Activated B cell treated with CpG ODN at 0.5 μM for 24 hours (primary cell): ENCODE measurements around the gene AKT1. TPM values are rescaled to one million over a fixed set of nuclear protein-coding genes. Genes with fewer than 3 reads are reported as not detected.

Experiments used
- ATAC-seq: fragments of 200-7000 bp; cut with Tn5 transposase; one replicate; pipeline ENCODE4 v1.10.0; 2021; ENCODE audit warnings: low read depth, mild to moderate bottlenecking, moderate library complexity
- CTCF ChIA-PET: fragments of 350-600 bp; sonication (Branson Sonifier 250); formaldehyde crosslinking; loops from one replicate; lab custom pipeline; 2021; ENCODE audit warnings: antibody characterized with exemption; lab: Charles Lee
- POLR2A ChIA-PET: fragments of 350-600 bp; sonication (Branson Sonifier 250); formaldehyde crosslinking; loops from one replicate; lab custom pipeline; 2021; ENCODE audit warnings: antibody characterized with exemption; lab: Charles Lee
- DNase-seq: peaks from one replicate; pipeline ENCODE4 v3.0.0; 2022
- H3K27ac Mint-ChIP-seq: one replicate; pipeline ENCODE4 v1.8.0; 2020; ENCODE audit warnings: mixed read lengths
- H3K27me3 Mint-ChIP-seq: one replicate; pipeline ENCODE4 v1.8.0; 2021; ENCODE audit warnings: mixed read lengths
- H3K36me3 Mint-ChIP-seq: one replicate; pipeline ENCODE4 v1.8.0; 2021; ENCODE audit warnings: low read depth, mixed read lengths
- H3K4me1 Mint-ChIP-seq: one replicate; pipeline ENCODE4 v1.8.0; 2021; ENCODE audit warnings: mixed read lengths
- H3K4me3 Mint-ChIP-seq: one replicate; pipeline ENCODE4 v1.8.0; 2020; ENCODE audit warnings: mild to moderate bottlenecking, mixed read lengths
- H3K9me3 Mint-ChIP-seq: one replicate; pipeline ENCODE4 v1.8.0; 2020; ENCODE audit warnings: mixed read lengths
- intact Hi-C: fragments of 100-400 bp; cut with micrococcal nuclease; formaldehyde crosslinking; loops from one replicate; pipeline ENCODE4 v1.15.1; 2024
- total RNA-seq: library from RNA; stranded (reverse); gene quantifications from 2 replicates; pipeline ENCODE4 v1.2.3, GENCODE V29; 2022
- TF ChIP-seq, protein P1 (sequence below): fragments of 200-600 bp; IDR thresholded peaks from one replicate; pipeline ENCODE4 v1.8.0; 2022; ENCODE audit warnings: antibody characterized with exemption, mild to moderate bottlenecking

The AKT1 gene
- total RNA-seq, 1 donor from 2014 or later: 80.8 TPM

DNA sequence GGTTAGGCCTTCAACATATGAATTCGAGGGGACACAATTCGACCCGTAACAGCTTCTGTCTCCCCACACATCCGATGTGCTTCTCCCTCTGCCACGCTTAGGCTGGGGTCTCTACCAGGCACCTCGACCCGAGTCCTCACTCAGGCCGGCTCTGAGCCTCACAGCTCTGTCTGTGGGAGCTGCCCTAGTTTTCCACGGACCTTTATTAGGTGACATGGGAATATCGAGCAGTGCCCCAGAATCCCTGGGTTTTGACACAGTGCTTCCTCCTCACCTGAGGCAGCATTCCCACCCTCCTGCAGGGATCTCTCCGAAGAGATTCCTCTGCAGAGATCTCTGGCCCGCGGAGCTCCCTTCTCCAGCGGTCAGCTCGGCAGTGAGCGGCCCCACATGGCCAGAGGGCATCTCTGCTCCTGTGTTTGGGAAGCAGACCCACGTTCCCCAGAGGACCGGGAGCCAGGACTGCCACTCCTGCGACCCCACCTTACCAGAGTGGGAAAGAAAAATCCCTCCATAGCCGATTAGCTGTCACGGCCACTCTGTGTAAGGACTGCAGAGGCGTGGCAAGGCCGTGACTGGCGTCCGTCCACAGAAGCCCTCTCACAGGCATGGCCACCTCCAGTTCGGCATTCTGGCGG lies 26.5 kb upstream of the AKT1 start:
- no peaks in the 10 kb centered on the region for H3K9me3 Mint-ChIP-seq
- peaks cover 6% of the 10 kb centered on the region for H3K36me3 Mint-ChIP-seq
- ATAC-seq (no peak), DNase-seq (no peak)
- CTCF ChIA-PET: no interaction called here
- peaks cover 9% of the 10 kb centered on the region for H3K27me3 Mint-ChIP-seq
- intact Hi-C loops: no loop called here
- no peak overlapping the region for H3K27ac Mint-ChIP-seq
- TF ChIP-seq, protein P1, sequence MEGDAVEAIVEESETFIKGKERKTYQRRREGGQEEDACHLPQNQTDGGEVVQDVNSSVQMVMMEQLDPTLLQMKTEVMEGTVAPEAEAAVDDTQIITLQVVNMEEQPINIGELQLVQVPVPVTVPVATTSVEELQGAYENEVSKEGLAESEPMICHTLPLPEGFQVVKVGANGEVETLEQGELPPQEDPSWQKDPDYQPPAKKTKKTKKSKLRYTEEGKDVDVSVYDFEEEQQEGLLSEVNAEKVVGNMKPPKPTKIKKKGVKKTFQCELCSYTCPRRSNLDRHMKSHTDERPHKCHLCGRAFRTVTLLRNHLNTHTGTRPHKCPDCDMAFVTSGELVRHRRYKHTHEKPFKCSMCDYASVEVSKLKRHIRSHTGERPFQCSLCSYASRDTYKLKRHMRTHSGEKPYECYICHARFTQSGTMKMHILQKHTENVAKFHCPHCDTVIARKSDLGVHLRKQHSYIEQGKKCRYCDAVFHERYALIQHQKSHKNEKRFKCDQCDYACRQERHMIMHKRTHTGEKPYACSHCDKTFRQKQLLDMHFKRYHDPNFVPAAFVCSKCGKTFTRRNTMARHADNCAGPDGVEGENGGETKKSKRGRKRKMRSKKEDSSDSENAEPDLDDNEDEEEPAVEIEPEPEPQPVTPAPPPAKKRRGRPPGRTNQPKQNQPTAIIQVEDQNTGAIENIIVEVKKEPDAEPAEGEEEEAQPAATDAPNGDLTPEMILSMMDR: no peak
- POLR2A ChIA-PET: interaction anchor here (1.4 kb wide), 1 partner anchor 199 kb away, joined by 3 read pairs; the partner anchor contains the start of gene CDCA4
- peaks cover 15% of the 10 kb centered on the region for H3K4me1 Mint-ChIP-seq
- H3K4me3 Mint-ChIP-seq: no peak overlapping the region

DNA sequence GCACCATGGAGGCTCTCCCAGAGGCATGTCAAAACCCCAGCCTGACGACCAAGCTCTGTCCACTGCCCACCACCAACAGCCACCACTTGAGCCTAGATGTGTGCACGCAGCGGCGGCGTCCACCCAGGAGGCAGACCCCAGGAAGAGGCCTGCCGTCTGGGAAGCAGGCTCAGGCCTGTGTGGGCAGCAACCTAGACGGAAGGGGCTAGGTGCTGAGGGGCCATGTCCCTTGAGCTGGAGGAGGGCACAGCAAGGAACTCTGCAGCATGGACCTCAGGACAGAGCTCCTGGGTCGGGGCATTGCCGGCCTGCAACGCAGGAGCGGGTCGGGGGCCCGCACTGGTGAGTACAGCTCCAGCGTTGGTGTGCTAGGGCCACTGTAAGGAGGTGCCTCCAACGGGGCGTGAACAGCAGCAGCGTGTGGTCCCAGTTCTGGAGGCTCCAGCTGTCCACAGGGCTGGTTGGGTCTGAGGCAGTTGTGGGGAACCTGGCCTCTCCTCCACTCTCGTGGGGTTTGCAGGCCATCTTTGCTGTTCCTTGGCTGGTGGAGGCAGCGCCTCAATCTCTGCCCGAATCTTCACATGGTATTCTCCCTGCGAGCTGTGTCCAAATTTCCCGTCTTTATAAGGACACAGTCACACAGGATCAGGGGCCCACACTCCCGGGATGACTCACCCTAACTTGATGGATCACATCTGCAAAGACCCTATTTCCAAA lies 25.8 kb upstream of the AKT1 start:
- H3K36me3 Mint-ChIP-seq: peaks cover 6% of the 10 kb centered on the region
- ChIA-PET POLR2A (interaction anchor here (0.6 to 1.4 kb wide), 2 partner anchors 17 to 199 kb away, joined by 3 to 5 read pairs; partner anchors contain the start of gene CDCA4), CTCF (no interaction called here)
- DNase-seq: no peak
- H3K9me3 Mint-ChIP-seq: no peaks in the 10 kb centered on the region
- TF ChIP-seq, protein P1: no peak
- ATAC-seq: no peak
- H3K27me3 Mint-ChIP-seq: peaks cover 9% of the 10 kb centered on the region
- intact Hi-C loops: no loop called here
- H3K4me3 Mint-ChIP-seq: no peak overlapping the region
- peaks cover 18% of the 10 kb centered on the region for H3K4me1 Mint-ChIP-seq
- no peak overlapping the region for H3K27ac Mint-ChIP-seq

- no peak overlapping the region for H3K4me3 Mint-ChIP-seq
- H3K27ac Mint-ChIP-seq: no peak overlapping the region
- H3K4me1 Mint-ChIP-seq: peaks cover 14% of the 10 kb centered on the region
- intact Hi-C loops: no loop called here
- ChIA-PET CTCF (no interaction called here), POLR2A (interaction anchor here (0.6 to 1.4 kb wide), 2 partner anchors 17 to 200 kb away, joined by 3 to 5 read pairs; partner anchors contain the start of gene CDCA4)
- H3K36me3 Mint-ChIP-seq: peaks cover 7% of the 10 kb centered on the region
- TF ChIP-seq, protein P1: no peak
- no peaks in the 10 kb centered on the region for H3K9me3 Mint-ChIP-seq
- H3K27me3 Mint-ChIP-seq: peaks cover 9% of the 10 kb centered on the region
- ATAC-seq (no peak), DNase-seq (no peak)
Observed at GRCh38 chr14:104820669-104821228, 25.2 kb upstream of the AKT1 start.

- no peaks in the 10 kb centered on the region for H3K9me3 Mint-ChIP-seq
- TF ChIP-seq, protein P1: no peak
- peaks cover 1% of the 10 kb centered on the region for H3K27me3 Mint-ChIP-seq
- ChIA-PET POLR2A (no interaction called here), CTCF (no interaction called here)
- intact Hi-C loops: no loop called here
- peaks cover 13% of the 10 kb centered on the region for H3K4me1 Mint-ChIP-seq
- H3K4me3 Mint-ChIP-seq: no peak overlapping the region
- ATAC-seq: no peak
- peaks cover 8% of the 10 kb centered on the region for H3K36me3 Mint-ChIP-seq
- no peak for DNase-seq
- no peak overlapping the region for H3K27ac Mint-ChIP-seq
Observed at GRCh38 chr14:104819361-104819781, 23.8 kb upstream of the AKT1 start.

DNA sequence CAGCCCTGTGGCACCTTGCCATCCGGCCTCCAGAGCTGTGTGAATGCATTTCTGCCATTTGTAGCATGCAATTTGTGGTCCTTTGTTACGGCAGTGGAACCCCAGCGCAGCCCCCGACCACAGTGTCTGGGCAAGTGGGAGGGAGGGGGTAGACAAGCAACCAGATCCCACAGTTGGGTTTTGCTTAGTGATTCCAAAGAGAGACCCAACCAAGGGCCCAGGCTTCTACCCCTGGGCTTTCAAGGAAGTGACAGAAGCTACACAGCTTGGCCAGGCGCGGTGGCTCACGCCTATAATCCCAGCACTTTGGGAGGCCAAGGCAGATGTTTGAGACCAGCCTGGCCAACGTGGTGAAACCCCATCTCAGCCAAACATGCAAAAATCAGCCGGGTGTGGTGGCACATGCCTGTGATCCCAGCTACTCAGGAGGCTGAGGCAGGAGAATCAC lies 23.2 kb upstream of the AKT1 start:
- ChIA-PET POLR2A (no interaction called here), CTCF (no interaction called here)
- H3K27ac Mint-ChIP-seq: no peak overlapping the region
- H3K36me3 Mint-ChIP-seq: peaks cover 8% of the 10 kb centered on the region
- H3K4me3 Mint-ChIP-seq: no peak overlapping the region
- TF ChIP-seq, protein P1: no peak
- no peak for ATAC-seq
- DNase-seq: no peak
- no peaks in the 10 kb centered on the region for H3K9me3 Mint-ChIP-seq
- intact Hi-C loops: no loop called here
- H3K27me3 Mint-ChIP-seq: no peaks in the 10 kb centered on the region
- peaks cover 18% of the 10 kb centered on the region for H3K4me1 Mint-ChIP-seq
